ENCODE measurements around the gene NAA10.

The NAA10 gene

GRCh38 chrX:153909024-153909979 lies 25.5 kb downstream of the NAA10 start:
- Histone ChIP-seq H3K9ac (ENCODE audit: low read depth, low read length) (no peak overlapping the region; the same call in 1 of the 2 replicates), H3K4me1 (ENCODE audit: insufficient read depth, low read length) (peaks cover 8% of the 10 kb centered on the region; the same call in 1 of the 2 replicates), H3K9me3 (ENCODE audit: control insufficient read depth, insufficient read depth, low read length) (no peaks in the 10 kb centered on the region), H3K36me3 (ENCODE audit: insufficient read depth, low read length) (no peaks in the 10 kb centered on the region; the same call in 1 of the 2 replicates)

GRCh38 chrX:153908219-153908860 lies 26.5 kb downstream of the NAA10 start:
- H3K9ac ChIP-seq (ENCODE audit: low read depth, low read length), result no peak overlapping the region
- no peaks in the 10 kb centered on the region; the same call in 1 of the 2 replicates for H3K36me3 ChIP-seq (ENCODE audit: insufficient read depth, low read length)
- peaks cover 15% of the 10 kb centered on the region; the same call in 1 of the 2 replicates for H3K4me1 ChIP-seq (ENCODE audit: insufficient read depth, low read length)
- H3K9me3 ChIP-seq (ENCODE audit: control insufficient read depth, insufficient read depth, low read length), result no peaks in the 10 kb centered on the region

DNA sequence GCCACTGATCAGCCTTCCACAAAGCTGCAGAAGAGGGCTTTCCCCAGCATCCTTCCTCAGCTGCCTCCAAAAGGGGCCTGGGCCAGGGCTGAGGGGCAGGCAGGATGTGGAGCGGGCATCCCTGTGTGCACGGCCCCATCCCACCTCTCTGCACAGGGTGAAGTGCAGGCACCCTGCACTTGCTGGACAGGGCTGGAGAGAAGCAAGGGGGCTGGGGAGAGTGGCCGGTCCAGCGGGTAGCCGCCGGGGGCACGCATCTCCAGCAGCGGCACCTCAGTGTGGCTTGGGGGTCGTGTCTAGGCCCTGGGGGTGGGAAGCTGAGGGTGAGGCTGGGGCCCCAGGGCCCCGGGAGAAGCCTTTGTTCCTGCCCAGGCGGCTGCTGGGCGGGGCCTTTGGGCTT lies 27.4 kb downstream of the NAA10 start:
- H3K36me3 ChIP-seq (ENCODE audit: insufficient read depth, low read length), result no peaks in the 10 kb centered on the region; the same call in 1 of the 2 replicates
- H3K4me1 ChIP-seq (ENCODE audit: insufficient read depth, low read length), result peaks cover 22% of the 10 kb centered on the region; the same call in 1 of the 2 replicates
- H3K9ac ChIP-seq (ENCODE audit: low read depth, low read length), result no peak overlapping the region
- H3K9me3 ChIP-seq (ENCODE audit: control insufficient read depth, insufficient read depth, low read length), result no peaks in the 10 kb centered on the region

DNA sequence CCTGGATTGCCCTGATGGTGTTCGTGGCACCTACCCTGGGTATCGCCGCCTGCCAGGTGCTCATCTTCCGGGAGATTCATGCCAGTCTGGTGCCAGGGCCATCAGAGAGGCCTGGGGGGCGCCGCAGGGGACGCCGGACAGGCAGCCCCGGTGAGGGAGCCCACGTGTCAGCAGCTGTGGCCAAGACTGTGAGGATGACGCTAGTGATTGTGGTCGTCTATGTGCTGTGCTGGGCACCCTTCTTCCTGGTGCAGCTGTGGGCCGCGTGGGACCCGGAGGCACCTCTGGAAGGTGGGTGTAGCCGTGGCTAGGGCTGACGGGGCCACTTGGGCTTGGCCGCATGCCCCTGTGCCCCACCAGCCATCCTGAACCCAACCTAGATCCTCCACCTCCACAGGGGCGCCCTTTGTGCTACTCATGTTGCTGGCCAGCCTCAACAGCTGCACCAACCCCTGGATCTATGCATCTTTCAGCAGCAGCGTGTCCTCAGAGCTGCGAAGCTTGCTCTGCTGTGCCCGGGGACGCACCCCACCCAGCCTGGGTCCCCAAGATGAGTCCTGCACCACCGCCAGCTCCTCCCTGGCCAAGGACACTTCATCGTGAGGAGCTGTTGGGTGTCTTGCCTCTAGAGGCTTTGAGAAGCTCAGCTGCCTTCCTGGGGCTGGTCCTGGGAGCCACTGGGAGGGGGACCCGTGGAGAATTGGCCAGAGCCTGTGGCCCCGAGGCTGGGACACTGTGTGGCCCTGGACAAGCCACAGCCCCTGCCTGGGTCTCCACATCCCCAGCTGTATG lies 28.5 kb downstream of the NAA10 start:
- H3K9ac ChIP-seq (ENCODE audit: low read depth, low read length), result no peak overlapping the region
- H3K4me1 ChIP-seq (ENCODE audit: insufficient read depth, low read length), result peaks cover 31% of the 10 kb centered on the region; the same call in 1 of the 2 replicates
- no peaks in the 10 kb centered on the region; the same call in 1 of the 2 replicates for H3K36me3 ChIP-seq (ENCODE audit: insufficient read depth, low read length)
- no peaks in the 10 kb centered on the region for H3K9me3 ChIP-seq (ENCODE audit: control insufficient read depth, insufficient read depth, low read length)

DNA sequence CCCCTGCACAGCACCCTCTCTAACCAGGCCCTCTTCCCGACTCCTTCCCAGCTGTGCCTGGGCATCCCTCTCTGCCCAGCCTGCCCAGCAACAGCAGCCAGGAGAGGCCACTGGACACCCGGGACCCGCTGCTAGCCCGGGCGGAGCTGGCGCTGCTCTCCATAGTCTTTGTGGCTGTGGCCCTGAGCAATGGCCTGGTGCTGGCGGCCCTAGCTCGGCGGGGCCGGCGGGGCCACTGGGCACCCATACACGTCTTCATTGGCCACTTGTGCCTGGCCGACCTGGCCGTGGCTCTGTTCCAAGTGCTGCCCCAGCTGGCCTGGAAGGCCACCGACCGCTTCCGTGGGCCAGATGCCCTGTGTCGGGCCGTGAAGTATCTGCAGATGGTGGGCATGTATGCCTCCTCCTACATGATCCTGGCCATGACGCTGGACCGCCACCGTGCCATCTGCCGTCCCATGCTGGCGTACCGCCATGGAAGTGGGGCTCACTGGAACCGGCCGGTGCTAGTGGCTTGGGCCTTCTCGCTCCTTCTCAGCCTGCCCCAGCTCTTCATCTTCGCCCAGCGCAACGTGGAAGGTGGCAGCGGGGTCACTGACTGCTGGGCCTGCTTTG lies 29.2 kb downstream of the NAA10 start:
- H3K36me3 ChIP-seq (ENCODE audit: insufficient read depth, low read length), result no peaks in the 10 kb centered on the region; the same call in 1 of the 2 replicates
- peaks cover 34% of the 10 kb centered on the region; the same call in 1 of the 2 replicates for H3K4me1 ChIP-seq (ENCODE audit: insufficient read depth, low read length)
- no peak overlapping the region for H3K9ac ChIP-seq (ENCODE audit: low read depth, low read length)
- no peaks in the 10 kb centered on the region for H3K9me3 ChIP-seq (ENCODE audit: control insufficient read depth, insufficient read depth, low read length)

DNA sequence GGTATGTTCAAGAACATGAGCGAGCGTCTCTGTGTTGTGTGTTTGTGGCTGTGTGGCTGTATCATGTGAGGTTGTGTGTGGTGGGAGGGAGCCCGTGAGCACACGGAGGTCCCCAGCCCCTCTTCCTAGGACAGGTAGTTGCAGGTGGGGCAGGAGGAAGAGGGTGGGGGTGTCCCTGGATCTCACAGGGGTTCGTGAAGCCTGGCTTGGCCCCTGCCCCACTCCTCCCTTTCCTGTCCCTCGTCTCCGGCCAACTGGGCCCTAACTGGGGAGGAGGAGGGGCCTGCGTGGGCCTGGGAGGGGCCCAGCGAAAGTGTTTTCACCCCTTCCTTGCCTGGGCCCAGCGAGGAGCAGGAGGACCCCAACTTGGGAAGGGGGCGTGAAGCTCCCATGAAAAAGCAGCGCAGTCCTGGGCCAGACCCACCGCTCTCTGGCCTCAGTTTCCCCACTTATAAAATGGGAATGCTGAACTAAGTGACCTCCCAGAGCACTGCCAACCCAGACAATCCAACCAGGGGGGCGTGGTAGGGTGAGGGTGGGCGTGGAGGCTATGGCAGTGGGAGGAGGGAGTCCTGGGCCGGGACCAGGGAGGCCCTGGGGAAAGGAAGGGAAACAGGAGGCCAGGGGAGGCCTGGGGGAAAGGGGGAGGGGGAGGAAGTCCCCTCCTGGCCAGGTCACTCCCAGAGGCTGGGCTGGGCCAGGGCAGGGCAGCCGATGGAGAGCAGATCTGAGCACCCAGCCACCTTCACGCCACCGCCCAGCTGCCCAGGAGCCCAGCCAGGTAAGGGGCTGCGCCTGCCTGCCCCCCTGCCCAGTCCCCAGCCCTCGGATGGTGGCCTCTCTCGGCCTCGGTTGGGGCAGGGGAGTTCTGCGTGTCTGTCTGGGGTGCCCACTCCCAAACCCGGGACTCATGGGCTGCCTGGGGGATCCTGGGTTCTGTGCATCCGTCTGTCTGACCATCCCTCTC lies 30.6 kb downstream of the NAA10 start, which contains the start of gene AVPR2:
Gene AVPR2, plus strand, starts transcription at position 683 of the 967 bp plus-strand sequence. CDS start 473 bp downstream, outside the sequence.
- H3K4me1 ChIP-seq (ENCODE audit: insufficient read depth, low read length), result peaks cover 35% of the 10 kb centered on the region; the same call in 1 of the 2 replicates
- no peaks in the 10 kb centered on the region for H3K9me3 ChIP-seq (ENCODE audit: control insufficient read depth, insufficient read depth, low read length)
- H3K36me3 ChIP-seq (ENCODE audit: insufficient read depth, low read length), result no peaks in the 10 kb centered on the region
- no peak within 1 kb of the TSS; the same call in none of the 2 replicates for H3K9ac ChIP-seq (ENCODE audit: low read depth, low read length)

DNA sequence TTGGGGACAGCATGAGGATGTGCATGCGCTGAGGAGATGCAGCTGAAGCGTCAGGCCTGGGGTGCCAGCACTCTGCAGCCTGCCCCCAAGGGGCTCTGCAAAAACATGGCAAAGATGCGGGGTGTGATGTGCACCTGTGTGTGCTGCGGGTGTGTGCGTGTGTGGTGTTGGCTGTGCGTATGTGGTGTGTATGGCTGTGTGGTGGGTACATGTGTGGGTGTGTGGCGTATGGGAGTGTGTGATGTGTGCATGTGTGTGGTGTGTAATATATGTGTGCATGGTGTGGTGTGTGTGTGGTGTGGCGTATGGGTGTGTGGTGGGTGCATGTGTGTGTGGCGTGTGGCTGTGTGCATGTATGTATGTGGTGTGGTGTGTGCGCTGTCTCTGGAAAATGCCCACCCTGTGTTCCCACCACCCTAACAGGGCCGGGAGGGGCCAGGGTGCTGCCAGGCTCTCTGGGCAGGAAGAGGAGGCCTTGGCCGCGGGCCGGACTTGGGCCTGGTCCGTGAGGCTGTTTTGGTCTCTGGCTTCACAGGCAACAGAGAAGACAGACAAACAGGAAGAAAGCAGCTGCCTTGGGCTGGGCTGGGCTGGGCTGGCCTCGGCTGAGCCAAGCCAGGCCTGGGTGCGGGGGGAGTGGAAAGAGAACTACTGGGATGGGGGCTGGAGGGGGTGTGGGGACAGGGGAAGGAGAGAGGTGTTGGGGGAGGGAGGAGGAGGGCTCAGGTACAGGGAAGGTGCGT lies 31.4 kb downstream of the NAA10 start:
- Histone ChIP-seq H3K4me1 (ENCODE audit: insufficient read depth, low read length) (peaks cover 29% of the 10 kb centered on the region; the same call in 1 of the 2 replicates), H3K9me3 (ENCODE audit: control insufficient read depth, insufficient read depth, low read length) (no peaks in the 10 kb centered on the region), H3K36me3 (ENCODE audit: insufficient read depth, low read length) (no peaks in the 10 kb centered on the region), H3K9ac (ENCODE audit: low read depth, low read length) (no peak overlapping the region; the same call in 1 of the 2 replicates)

DNA sequence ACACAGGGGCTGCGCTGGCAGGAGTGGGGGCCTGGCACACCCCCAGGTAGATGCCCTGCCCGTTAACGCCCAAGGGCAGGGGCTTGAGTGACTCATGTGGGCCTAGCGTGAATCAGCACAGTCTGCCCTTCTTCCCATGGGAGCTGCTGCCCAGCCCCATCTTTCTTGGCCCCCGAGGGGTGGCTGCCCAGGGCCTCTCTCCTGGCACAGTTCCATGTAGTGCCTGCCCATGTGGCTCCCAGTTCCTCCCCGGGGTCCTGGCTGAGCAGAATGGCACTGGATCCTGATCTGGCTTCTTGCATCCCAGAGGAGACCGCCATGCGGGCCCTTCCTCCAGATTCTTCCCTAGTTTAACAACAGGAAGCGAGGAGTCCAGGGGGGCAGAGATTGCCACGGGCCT lies 32.5 kb downstream of the NAA10 start:
- no peaks in the 10 kb centered on the region for H3K36me3 ChIP-seq (ENCODE audit: insufficient read depth, low read length)
- H3K4me1 ChIP-seq (ENCODE audit: insufficient read depth, low read length), result peaks cover 29% of the 10 kb centered on the region; the same call in 1 of the 2 replicates
- no peak overlapping the region for H3K9ac ChIP-seq (ENCODE audit: low read depth, low read length)
- H3K9me3 ChIP-seq (ENCODE audit: control insufficient read depth, insufficient read depth, low read length), result no peaks in the 10 kb centered on the region

- H3K9me3 ChIP-seq (ENCODE audit: control insufficient read depth, insufficient read depth, low read length), result no peaks in the 10 kb centered on the region
- no peak overlapping the region for H3K9ac ChIP-seq (ENCODE audit: low read depth, low read length)
- no peaks in the 10 kb centered on the region for H3K36me3 ChIP-seq (ENCODE audit: insufficient read depth, low read length)
- peaks cover 29% of the 10 kb centered on the region; the same call in 1 of the 2 replicates for H3K4me1 ChIP-seq (ENCODE audit: insufficient read depth, low read length)
Observed at GRCh38 chrX:153901753-153902140, 33.1 kb downstream of the NAA10 start.

GRCh38 chrX:153900831-153901752 lies 33.7 kb downstream of the NAA10 start:
- H3K4me1 ChIP-seq (ENCODE audit: insufficient read depth, low read length), result peaks cover 29% of the 10 kb centered on the region; the same call in 1 of the 2 replicates

DNA sequence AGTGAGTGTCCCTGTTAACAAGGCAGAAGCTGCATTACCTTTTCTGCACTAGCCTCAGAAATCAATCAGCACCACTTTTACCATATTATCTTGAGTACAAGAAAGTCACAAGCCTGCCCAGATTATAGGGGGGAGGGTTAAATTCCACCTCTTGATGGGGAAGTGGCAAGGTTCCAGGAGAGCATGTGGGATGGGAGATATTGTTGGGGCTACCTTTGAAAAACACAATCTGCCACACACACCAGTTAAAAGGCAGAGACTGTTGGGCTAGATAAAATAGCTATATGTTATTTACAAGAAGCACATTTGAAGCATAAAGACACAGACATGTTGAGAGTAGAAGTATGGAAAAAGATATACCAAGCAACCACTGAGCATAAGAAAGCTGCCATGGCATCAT lies 36.9 kb downstream of the NAA10 start:
- Histone ChIP-seq H3K4me1 (ENCODE audit: insufficient read depth, low read length) (peaks cover 18% of the 10 kb centered on the region; the same call in 1 of the 2 replicates), H3K36me3 (ENCODE audit: insufficient read depth, low read length) (no peaks in the 10 kb centered on the region), H3K9ac (ENCODE audit: low read depth, low read length) (no peak overlapping the region), H3K9me3 (ENCODE audit: control insufficient read depth, insufficient read depth, low read length) (no peaks in the 10 kb centered on the region)

More at GRCh38 chrX:153900831-153901752, 33.7 kb downstream of the NAA10 start:
- Histone ChIP-seq H3K36me3 (ENCODE audit: insufficient read depth, low read length) (no peaks in the 10 kb centered on the region), H3K9me3 (ENCODE audit: control insufficient read depth, insufficient read depth, low read length) (no peaks in the 10 kb centered on the region), H3K9ac (ENCODE audit: low read depth, low read length) (no peak overlapping the region)

Data from ES-I3 (cell line).